Bronchial epithelial cell (primary cell): Measurements from ENCODE around the gene STK32B. TPM values are rescaled to one million over a fixed set of nuclear protein-coding genes. Genes with fewer than 3 reads are reported as not detected.

Experiments used
- DNase-seq: peaks from one replicate; pipeline ENCODE4 v3.0.0-alpha.2; 2010; ENCODE audit warnings: low read depth
- FAIRE-seq: peaks from 2 replicates; lab custom pipeline; 2011; peaks lifted over from hg19 to GRCh38; lab: Jason Lieb, UNC
- H3K27me3 ChIP-seq: 2 replicates; pipeline ENCODE4 v1.5.1; 2011; ENCODE audit warnings: low read length; ENCODE audit not compliant: control insufficient read depth, insufficient read depth
- H3K36me3 ChIP-seq: 2 replicates; pipeline ENCODE4 v1.5.1; 2011; ENCODE audit warnings: low read length; ENCODE audit not compliant: control insufficient read depth, insufficient read depth
- H3K4me3 ChIP-seq: 2 replicates; pipeline ENCODE4 v1.5.1; 2011; ENCODE audit warnings: mild to moderate bottlenecking, low read depth, low read length, control low read depth
- total RNA-seq: library from RNA; depleted of rRNA; stranded (reverse); fragments of >200 nt; gene quantifications from 2 replicates; pipeline ENCODE4 v1.2.1, GENCODE V29; 2014
- TF ChIP-seq, protein P1 (sequence below): IDR thresholded peaks from 2 replicates; pipeline ENCODE4 v1.5.1; 2011; ENCODE audit warnings: mild to moderate bottlenecking, moderate library complexity, low read length, control low read depth, inconsistent platforms; ENCODE audit not compliant: insufficient read depth, severe bottlenecking

The STK32B gene
- total RNA-seq, 1 donor from 2014 or later, result under 0.01 TPM

DNA sequence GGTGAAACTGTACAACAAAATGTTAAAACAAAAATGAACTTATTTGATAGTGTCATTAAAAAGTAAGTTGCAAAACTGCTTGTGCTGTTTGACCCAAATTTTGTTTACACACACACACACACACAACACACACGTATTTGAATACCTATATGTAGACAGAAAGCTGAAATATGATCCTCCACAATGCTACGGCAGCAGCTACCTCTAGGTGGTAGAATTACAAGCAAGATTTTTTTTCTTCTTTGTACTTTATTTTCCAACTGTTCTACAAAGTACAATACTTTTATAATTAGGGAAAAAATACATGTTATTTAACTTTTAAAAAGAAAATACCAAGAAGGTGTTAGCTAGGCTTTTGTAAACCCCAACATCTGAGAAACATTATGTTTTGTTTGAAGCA, 33.2 kb upstream of the STK32B start:
- DNase-seq (no peak), FAIRE-seq (no peak)

DNA sequence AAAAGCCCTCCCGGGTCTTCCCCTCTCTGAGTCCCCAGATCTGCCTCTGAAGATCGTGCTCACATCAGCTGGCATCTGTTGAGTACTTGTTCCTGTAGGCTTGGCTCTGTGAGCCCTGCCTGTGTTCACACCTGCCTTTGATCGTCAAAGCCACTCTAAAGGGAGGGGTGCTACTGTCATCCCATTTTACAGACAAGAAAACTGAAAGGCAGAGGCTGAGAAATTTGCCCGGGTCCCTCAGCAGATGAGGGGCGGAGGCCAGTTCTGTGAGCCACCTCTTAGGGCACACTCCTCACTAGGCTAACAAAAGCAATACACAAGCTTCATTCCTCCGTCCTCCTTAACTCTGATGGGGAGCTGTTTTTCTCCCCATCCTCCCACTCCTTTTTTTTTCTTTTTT, 32.7 kb upstream of the STK32B start:
- no peak for FAIRE-seq
- Histone ChIP-seq H3K27me3 (no peaks in the 10 kb centered on the region), H3K36me3 (no peaks in the 10 kb centered on the region), H3K4me3 (no peak overlapping the region)
- TF ChIP-seq, protein P1, sequence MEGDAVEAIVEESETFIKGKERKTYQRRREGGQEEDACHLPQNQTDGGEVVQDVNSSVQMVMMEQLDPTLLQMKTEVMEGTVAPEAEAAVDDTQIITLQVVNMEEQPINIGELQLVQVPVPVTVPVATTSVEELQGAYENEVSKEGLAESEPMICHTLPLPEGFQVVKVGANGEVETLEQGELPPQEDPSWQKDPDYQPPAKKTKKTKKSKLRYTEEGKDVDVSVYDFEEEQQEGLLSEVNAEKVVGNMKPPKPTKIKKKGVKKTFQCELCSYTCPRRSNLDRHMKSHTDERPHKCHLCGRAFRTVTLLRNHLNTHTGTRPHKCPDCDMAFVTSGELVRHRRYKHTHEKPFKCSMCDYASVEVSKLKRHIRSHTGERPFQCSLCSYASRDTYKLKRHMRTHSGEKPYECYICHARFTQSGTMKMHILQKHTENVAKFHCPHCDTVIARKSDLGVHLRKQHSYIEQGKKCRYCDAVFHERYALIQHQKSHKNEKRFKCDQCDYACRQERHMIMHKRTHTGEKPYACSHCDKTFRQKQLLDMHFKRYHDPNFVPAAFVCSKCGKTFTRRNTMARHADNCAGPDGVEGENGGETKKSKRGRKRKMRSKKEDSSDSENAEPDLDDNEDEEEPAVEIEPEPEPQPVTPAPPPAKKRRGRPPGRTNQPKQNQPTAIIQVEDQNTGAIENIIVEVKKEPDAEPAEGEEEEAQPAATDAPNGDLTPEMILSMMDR, result no peak
- no peak for DNase-seq

More for the DNA sequence above, 33.2 kb upstream of the STK32B start:
- Histone ChIP-seq H3K4me3 (no peak overlapping the region), H3K36me3 (no peaks in the 10 kb centered on the region), H3K27me3 (no peaks in the 10 kb centered on the region)
- TF ChIP-seq, protein P1, result no peak

DNA sequence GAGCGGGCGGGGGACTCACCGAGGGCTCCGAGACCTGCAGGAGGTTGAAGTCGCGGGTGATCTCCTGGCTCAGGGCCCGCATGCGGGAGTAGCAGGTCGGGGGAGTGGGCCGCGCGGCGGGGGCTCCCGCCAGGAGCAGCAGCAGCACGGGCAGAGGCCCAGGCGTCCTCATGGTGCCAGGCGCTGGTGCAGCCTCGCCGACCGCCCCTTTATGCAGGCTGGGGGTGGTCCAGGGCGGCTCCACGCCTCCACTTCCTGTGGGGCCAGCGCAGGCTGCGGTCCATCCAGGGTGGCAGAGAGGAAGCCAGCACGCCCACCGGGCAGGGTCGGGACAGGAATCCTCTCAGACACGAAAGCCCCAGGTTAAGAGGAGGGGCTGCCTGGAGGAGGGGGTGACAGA, 32.0 kb upstream of the STK32B start, which contains the start of gene CYTL1:
Gene CYTL1, minus strand, starts transcription at position 185 of the 400 bp plus-strand sequence. Its CDS starts 13 bp downstream, at position 172.
- no peaks in the 10 kb centered on the region for H3K36me3 ChIP-seq
- no peaks in the 10 kb centered on the region for H3K27me3 ChIP-seq
- no peak within 1 kb of the TSS for H3K4me3 ChIP-seq
- FAIRE-seq, result no peak
- TF ChIP-seq, protein P1, result no peak
- no peak for DNase-seq

DNA sequence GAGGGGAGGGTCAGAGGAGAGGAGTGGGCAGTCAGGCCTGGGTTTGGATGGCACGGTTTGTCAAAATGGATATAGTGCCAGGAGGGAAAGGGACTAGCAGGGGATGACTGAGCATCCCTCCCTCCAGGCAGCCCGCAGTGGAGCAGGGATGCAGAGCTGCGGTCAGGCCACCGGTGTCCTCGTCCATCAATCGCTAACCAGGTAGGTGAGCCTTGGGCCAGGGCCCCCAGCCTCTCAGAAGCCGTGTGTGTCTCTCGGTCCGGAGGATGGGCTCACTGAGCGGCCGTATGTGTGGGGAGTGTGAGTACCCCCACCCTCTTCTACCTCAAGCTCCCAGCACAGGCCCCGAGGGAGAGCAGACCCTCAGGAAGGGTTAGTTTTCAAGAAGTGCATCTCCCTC, 31.5 kb upstream of the STK32B start:
- TF ChIP-seq, protein P1, result no peak
- FAIRE-seq (no peak), DNase-seq (no peak)
- Histone ChIP-seq H3K4me3 (no peak overlapping the region), H3K27me3 (no peaks in the 10 kb centered on the region), H3K36me3 (no peaks in the 10 kb centered on the region)

DNA sequence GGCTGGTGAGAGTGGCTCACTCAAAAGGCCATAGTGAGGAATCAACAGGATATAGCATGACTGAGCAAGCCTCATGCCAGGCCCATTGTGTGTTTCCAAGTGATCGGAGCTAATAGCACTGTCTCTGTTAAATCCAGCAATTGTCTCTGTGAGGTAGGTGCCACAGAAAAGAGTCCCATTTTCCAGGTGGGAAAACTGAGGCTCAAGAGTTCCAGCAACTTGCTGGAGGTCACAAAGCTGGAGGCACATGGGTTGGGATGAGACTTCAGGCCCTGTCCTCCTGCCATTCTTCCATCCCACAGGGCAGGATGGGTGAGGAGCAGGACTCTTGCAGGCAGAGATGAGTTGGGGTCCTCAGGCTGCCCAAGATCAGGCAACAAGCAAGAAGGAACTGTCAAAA, 30.9 kb upstream of the STK32B start:
- DNase-seq (no peak), FAIRE-seq (no peak)
- Histone ChIP-seq H3K36me3 (no peaks in the 10 kb centered on the region), H3K4me3 (no peak overlapping the region), H3K27me3 (no peaks in the 10 kb centered on the region)
- TF ChIP-seq, protein P1, result no peak

DNA sequence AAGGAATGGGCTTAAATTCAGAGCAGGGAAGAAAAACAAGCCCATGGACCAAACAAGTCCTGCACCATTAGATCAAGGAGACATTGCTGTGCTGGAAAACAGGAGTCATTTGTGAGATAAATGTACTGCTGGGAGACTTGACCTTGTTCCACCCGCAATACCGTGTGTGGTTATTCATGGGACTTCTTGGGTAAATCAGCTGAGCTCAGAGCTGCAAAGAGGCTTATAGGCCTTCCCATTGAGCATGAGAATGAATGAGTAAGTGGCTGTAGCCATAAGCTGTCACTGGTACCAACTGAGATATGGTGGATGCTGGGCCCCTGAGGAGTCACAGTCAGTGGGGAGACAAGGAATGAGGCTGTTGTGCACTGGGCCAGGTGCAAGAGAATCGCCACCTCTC, 29.7 kb upstream of the STK32B start:
- TF ChIP-seq, protein P1, result no peak
- DNase-seq, result no peak
- no peaks in the 10 kb centered on the region for H3K27me3 ChIP-seq
- no peaks in the 10 kb centered on the region for H3K36me3 ChIP-seq
- no peak overlapping the region for H3K4me3 ChIP-seq
- FAIRE-seq, result no peak
